Neural crest cell (in vitro differentiated cells): ENCODE data around the gene IFNA10. TPM values are rescaled to one million over a fixed set of nuclear protein-coding genes. Genes with fewer than 3 reads are reported as not detected.
"Not testable (repeated sequence)": the region's sequence is repeated elsewhere in the genome, so short reads cannot be mapped to it uniquely, and the experiment has no call there.

Experiments used
- DNase-seq: peaks from one replicate; pipeline ENCODE4 v3.0.0; 2021; ENCODE audit warnings: low read depth, mixed read lengths, low spot score
- H3K27ac Mint-ChIP-seq: one replicate; pipeline ENCODE4 v1.8.0; 2021; ENCODE audit warnings: mild to moderate bottlenecking, mixed read lengths; ENCODE audit not compliant: unreplicated experiment
- H3K27me3 Mint-ChIP-seq: 2 replicates; pipeline ENCODE4 v1.8.0; 2021; ENCODE audit warnings: low read depth, mild to moderate bottlenecking, mixed read lengths
- H3K36me3 Mint-ChIP-seq: 2 replicates; pipeline ENCODE4 v1.8.0; 2021; ENCODE audit warnings: low read depth, mild to moderate bottlenecking, mixed read lengths
- H3K4me1 Mint-ChIP-seq: 2 replicates; pipeline ENCODE4 v1.8.0; 2021; ENCODE audit warnings: mixed read lengths
- H3K4me3 Mint-ChIP-seq: one replicate; pipeline ENCODE4 v1.8.0; 2021; ENCODE audit warnings: mild to moderate bottlenecking, mixed read lengths
- H3K9me3 Mint-ChIP-seq: 2 replicates; pipeline ENCODE4 v1.8.0; 2021; ENCODE audit warnings: mixed read lengths
- total RNA-seq: library from RNA; stranded (reverse); gene quantifications from 2 replicates; pipeline ENCODE4 v1.2.1, GENCODE V29; 2021
- TF ChIP-seq, protein P1 (sequence below): fragments of 200-600 bp; sonication (generic); conservative IDR thresholded peaks from 2 replicates; pipeline ENCODE4 v1.5.0; 2021; ENCODE audit warnings: antibody characterized with exemption, mild to moderate bottlenecking

IFNA10 gene
- total RNA-seq, 1 donor from 2014 or later = not detected

DNA sequence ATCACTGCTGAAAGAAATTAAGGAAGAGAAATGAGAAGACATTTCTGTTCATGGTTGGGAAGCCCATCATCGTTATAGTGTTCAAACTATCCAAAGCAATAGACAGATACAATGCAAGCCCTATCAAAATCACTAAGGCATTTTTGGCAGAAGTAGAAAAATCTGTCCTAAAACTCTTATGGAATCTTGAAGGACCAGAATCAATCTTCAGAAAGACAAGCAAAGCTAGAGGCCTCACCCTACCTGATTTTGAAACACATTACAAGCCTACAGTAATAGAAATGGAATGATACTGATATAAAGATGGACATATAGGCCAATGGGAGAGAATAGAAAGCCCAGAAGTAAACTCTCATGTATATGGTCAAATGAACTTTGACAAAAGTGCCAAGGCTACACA is 35.6 kb downstream of the IFNA10 start:
- no peaks in the 10 kb centered on the region for H3K4me1 Mint-ChIP-seq
- no peak overlapping the region for H3K27ac Mint-ChIP-seq
- H3K27me3 Mint-ChIP-seq = no peaks in the 10 kb centered on the region
- no peaks in the 10 kb centered on the region for H3K36me3 Mint-ChIP-seq
- no peaks in the 10 kb centered on the region for H3K9me3 Mint-ChIP-seq
- DNase-seq = no peak
- TF ChIP-seq, protein P1, sequence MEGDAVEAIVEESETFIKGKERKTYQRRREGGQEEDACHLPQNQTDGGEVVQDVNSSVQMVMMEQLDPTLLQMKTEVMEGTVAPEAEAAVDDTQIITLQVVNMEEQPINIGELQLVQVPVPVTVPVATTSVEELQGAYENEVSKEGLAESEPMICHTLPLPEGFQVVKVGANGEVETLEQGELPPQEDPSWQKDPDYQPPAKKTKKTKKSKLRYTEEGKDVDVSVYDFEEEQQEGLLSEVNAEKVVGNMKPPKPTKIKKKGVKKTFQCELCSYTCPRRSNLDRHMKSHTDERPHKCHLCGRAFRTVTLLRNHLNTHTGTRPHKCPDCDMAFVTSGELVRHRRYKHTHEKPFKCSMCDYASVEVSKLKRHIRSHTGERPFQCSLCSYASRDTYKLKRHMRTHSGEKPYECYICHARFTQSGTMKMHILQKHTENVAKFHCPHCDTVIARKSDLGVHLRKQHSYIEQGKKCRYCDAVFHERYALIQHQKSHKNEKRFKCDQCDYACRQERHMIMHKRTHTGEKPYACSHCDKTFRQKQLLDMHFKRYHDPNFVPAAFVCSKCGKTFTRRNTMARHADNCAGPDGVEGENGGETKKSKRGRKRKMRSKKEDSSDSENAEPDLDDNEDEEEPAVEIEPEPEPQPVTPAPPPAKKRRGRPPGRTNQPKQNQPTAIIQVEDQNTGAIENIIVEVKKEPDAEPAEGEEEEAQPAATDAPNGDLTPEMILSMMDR = no peak
- no peak overlapping the region for H3K4me3 Mint-ChIP-seq

DNA sequence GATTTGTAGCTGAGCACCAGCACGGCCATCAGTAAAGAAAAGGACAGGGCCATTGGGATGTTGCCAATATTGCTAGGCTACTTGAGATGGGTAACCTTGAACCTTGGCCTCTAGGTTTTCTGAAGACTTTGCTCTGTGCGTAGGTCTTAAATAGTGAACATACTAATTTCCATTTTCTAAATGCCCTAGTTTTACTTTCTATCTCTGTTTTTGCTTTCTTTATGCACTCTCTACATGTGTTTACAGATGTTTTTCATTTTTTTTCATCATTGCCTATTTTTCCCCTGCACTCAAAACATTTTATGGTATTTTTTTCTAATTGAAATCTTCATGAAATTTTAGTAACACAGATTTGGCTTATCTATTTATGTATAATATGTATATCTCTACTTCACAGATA is 40.4 kb downstream of the IFNA10 start, which contains the start of gene IFNA21:
TSS of gene IFNA21 (minus strand) at position 101 of the 400 bp plus-strand sequence. CDS start at position 53, 48 bp downstream.
- not testable (repeated sequence) for H3K27ac Mint-ChIP-seq, H3K9me3 Mint-ChIP-seq, H3K4me3 Mint-ChIP-seq, DNase-seq, H3K27me3 Mint-ChIP-seq, H3K4me1 Mint-ChIP-seq, H3K36me3 Mint-ChIP-seq

DNA sequence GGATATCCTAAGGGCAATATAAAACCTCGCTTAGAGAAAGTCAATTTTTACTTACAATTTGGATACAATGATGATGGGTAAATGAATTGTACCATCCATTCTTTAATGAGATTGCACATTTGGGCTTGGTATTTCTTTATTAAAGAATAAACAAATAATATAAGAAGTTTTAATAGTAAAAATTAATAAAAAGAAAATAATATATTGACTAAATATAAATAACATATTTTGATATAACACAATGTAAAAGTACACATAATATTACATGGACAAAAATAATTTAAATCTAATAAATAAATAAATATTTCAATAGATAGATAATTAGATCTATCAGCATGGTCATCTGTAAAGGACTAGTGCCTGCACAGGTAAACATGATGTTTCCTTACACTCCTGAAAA is 41.4 kb downstream of the IFNA10 start:
- TF ChIP-seq, protein P1 = no peak
- no peak overlapping the region for H3K4me3 Mint-ChIP-seq
- no peak overlapping the region for H3K27ac Mint-ChIP-seq
- no peaks in the 10 kb centered on the region for H3K4me1 Mint-ChIP-seq
- no peak for DNase-seq
- no peaks in the 10 kb centered on the region for H3K36me3 Mint-ChIP-seq
- peaks cover 8% of the 10 kb centered on the region for H3K9me3 Mint-ChIP-seq
- H3K27me3 Mint-ChIP-seq = no peaks in the 10 kb centered on the region

DNA sequence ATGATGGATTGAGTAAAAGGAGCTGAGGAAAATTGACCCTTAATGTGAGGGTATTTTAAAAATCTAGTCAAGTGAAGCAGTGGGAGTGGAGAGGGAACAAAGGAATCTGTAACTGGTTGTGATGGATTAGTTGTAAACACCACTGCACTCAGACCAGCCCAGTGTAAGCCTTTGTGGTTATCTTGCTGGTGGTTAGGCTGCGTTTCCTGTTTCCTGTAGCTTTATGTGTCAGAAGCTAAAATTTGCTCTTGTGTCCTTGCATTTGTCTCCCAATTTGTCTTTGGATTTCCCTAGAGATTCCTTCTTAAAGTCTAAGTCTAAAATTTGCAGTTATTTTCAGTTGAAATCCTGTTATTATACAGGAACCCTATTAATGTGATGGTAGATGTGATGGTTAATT is 46.8 kb downstream of the IFNA10 start:
- DNase-seq = no peak
- Mint-ChIP-seq H3K4me1 (peaks cover 6% of the 10 kb centered on the region), H3K27ac (no peak overlapping the region), H3K27me3 (no peaks in the 10 kb centered on the region), H3K9me3 (peaks cover 8% of the 10 kb centered on the region), H3K36me3 (no peaks in the 10 kb centered on the region), H3K4me3 (no peak overlapping the region)
- TF ChIP-seq, protein P1 = no peak

Other genes with a start within 250 kb of the IFNA10 start
- 0.72 and 0.75 TPM in 2 replicates for gene HACD4, start 175.5 kb downstream of the IFNA10 start, total RNA-seq
- not detected in 2 replicates for gene IFNB1, start 129.2 kb downstream of the IFNA10 start, total RNA-seq
- gene IFNW1, start 65.3 kb downstream of the IFNA10 start, total RNA-seq = not detected in 2 replicates
- not detected in 2 replicates for gene IFNA21, start 40.5 kb downstream of the IFNA10 start, total RNA-seq
- not detected in 2 replicates for gene IFNA4, start 19.6 kb downstream of the IFNA10 start, total RNA-seq
- not detected in 2 replicates for gene IFNA7, start 4.9 kb downstream of the IFNA10 start, total RNA-seq
- not detected in 2 replicates for gene IFNA16, start 10.2 kb upstream of the IFNA10 start, total RNA-seq
- not detected in 2 replicates for gene IFNA17, start 21.1 kb upstream of the IFNA10 start, total RNA-seq
- not detected in 2 replicates for gene IFNA14, start 32.9 kb upstream of the IFNA10 start, total RNA-seq
- not detected in 2 replicates for gene IFNA5, start 98.2 kb upstream of the IFNA10 start, total RNA-seq
- 31.0 and 31.7 TPM in 2 replicates for gene KLHL9, start 128.3 kb upstream of the IFNA10 start, total RNA-seq
- not detected in 2 replicates for gene IFNA6, start 143.7 kb upstream of the IFNA10 start, total RNA-seq
- gene IFNA13, start 160.9 kb upstream of the IFNA10 start, total RNA-seq = not detected in 2 replicates
- not detected in 2 replicates for gene IFNA2, start 178.3 kb upstream of the IFNA10 start, total RNA-seq
- not detected in 2 replicates for gene IFNA8, start 202.0 kb upstream of the IFNA10 start, total RNA-seq
- gene IFNA1, start 233.3 kb upstream of the IFNA10 start, total RNA-seq = not detected in 2 replicates